GM12891 (cell line): ENCODE data around the gene KLHL11.

ENCODE experiments used
- PAX5 ChIP-seq: IDR thresholded peaks from 2 replicates; pipeline ENCODE4 v1.6.1; 2011; ENCODE audit warnings: low read length, moderate library complexity, mild to moderate bottlenecking; ENCODE audit not compliant: insufficient read depth, severe bottlenecking
- POLR2A ChIP-seq: IDR thresholded peaks from 2 replicates; pipeline ENCODE4 v1.6.1; 2011; ENCODE audit warnings: low read depth, low read length, control low read depth
- POLR2AphosphoS5 ChIP-seq: IDR thresholded peaks from 2 replicates; pipeline ENCODE4 v1.6.1; 2011; ENCODE audit warnings: low read depth, low read length, control low read depth
- POU2F2 ChIP-seq: IDR thresholded peaks from 2 replicates; pipeline ENCODE4 v1.6.1; 2011; ENCODE audit warnings: low read depth, mild to moderate bottlenecking, control low read depth, low read length, moderate library complexity
- TAF1 ChIP-seq: IDR thresholded peaks from 2 replicates; pipeline ENCODE4 v1.6.1; 2011; ENCODE audit warnings: low read depth, low read length, control low read depth

DNA sequence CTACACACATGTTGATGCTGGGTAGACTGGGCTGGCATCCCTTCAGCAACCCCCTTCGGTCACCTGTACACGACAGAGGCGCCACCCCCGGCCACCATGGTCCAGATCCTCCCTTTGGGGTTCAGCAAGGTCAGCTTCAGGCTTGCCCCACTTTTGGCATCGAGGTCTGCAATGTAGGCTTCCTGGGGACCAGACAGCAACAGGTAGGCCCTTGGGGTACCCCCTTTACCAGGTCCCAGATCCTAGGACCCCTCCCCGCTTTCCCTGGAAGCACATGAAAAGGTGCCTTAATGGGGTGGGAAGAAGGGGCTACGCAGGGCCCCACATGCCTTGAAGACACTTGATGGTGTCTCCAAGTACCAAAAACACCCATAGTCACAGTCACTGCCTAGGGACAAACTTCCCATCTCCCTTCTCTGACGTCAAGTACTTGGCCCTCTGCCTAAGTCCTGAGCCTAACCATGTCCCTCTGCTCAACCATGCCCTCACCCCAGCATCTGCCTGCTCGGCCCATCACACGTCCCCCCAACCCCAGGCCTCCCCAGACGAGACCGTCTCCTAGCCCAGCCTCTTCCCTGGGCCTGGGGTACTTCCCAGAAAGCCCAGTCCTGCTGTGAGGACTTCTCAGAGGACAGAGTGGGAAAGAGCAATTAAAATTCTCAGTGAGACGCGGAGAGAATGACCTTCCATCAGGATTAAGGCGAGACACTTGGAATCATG lies 41.4 kb upstream of the KLHL11 start:
- TF ChIP-seq POLR2AphosphoS5, result no peak
- TF ChIP-seq POU2F2, result no peak
- TF ChIP-seq POLR2A, result no peak
- no peak for TF ChIP-seq TAF1
- no peak for TF ChIP-seq PAX5
